ENCODE measurements around the gene ACADSB. TPM values are rescaled to one million over a fixed set of nuclear protein-coding genes. Genes with fewer than 3 reads are reported as not detected.

ACADSB gene
- total and polyA plus RNA-seq, 2 donors (not counting 1 experiment from before 2014, with no cell fraction given): 6.8 to 27.8 TPM

- Histone ChIP-seq H3K79me2 (ENCODE audit: control insufficient read depth, insufficient read depth, low read length) (no peaks in the 10 kb centered on the region), H3K27me3 (replicated peaks in 1 of 4; ENCODE audit: control extremely low read depth in 1 of 4, control insufficient read depth in 3 of 4, insufficient read depth in 4 of 4, low read length in 3 of 4) (no peaks in the 10 kb centered on the region), H3K9me3 (ENCODE audit: control extremely low read depth in 1 of 3, control insufficient read depth in 2 of 3, insufficient read depth in 1 of 3, low read length in 2 of 3) (no peaks in the 10 kb centered on the region), H3K27ac (ENCODE audit: low read length in 2 of 2) (no peak overlapping the region), H3K9ac (ENCODE audit: low read length) (no peak overlapping the region), H2AFZ (ENCODE audit: insufficient read depth, low read depth, low read length, poor library complexity, severe bottlenecking) (no peak overlapping the region), H3K4me1 (ENCODE audit: control insufficient read depth in 2 of 2, insufficient read depth in 2 of 2, low read length in 2 of 2) (no peaks in the 10 kb centered on the region), H3K4me2 (replicated peaks; ENCODE audit: low read depth, low read length, poor library complexity, severe bottlenecking) (no peak overlapping the region), H3K4me3 (ENCODE audit: control extremely low read depth in 1 of 5, extremely low read depth in 1 of 5, insufficient read depth in 1 of 5, low read depth in 2 of 5, low read length in 4 of 5) (no peak overlapping the region), H3K36me3 (replicated peaks in 1 of 2; ENCODE audit: control extremely low read depth in 1 of 2, control insufficient read depth in 1 of 2, extremely low read depth in 1 of 2, insufficient read depth in 2 of 2, low read length in 1 of 2) (peaks cover 0 to 7% of the 10 kb centered on the region in 2 experiments), H4K20me1 (ENCODE audit: control insufficient read depth, insufficient read depth, low read length, poor library complexity, severe bottlenecking) (no peaks in the 10 kb centered on the region)
- DNase-seq (no peak), ATAC-seq (ENCODE audit: low read depth) (no peak)
- TF ChIP-seq EZH2 (IDR thresholded peaks at IDR 0.05; ENCODE audit: borderline replicate concordance, insufficient read depth, low read depth, low read length, poor library complexity, severe bottlenecking): no peak
- TF ChIP-seq CTCF (IDR thresholded peaks at IDR 0.05): no peak
- H3K27ac Mint-ChIP-seq: no peak overlapping the region
- H3K9me3 Mint-ChIP-seq (ENCODE audit: insufficient read depth): no peaks in the 10 kb centered on the region
- WGBS (ENCODE audit: insufficient coverage): 100% methylated on average over 1 of the region's 3 CpGs
- no peaks in the 10 kb centered on the region for H3K4me1 Mint-ChIP-seq
- no peak overlapping the region for H3K4me3 Mint-ChIP-seq
- ChIA-PET POLR2A (no interaction called here), CTCF (no interaction called here)
- intact Hi-C loops (cut with micrococcal nuclease): no loop called here
- H3K27me3 Mint-ChIP-seq: no peaks in the 10 kb centered on the region
These were observed 49.2 kb downstream of the ACADSB start for GRCh38 chr10:123057968-123058367.

GRCh38 chr10:123061865-123062264 lies 53.1 kb downstream of the ACADSB start:
- Mint-ChIP-seq H3K4me1 (no peaks in the 10 kb centered on the region), H3K9me3 (ENCODE audit: insufficient read depth) (no peaks in the 10 kb centered on the region), H3K27me3 (peaks cover 12% of the 10 kb centered on the region), H3K4me3 (no peak overlapping the region), H3K27ac (no peak overlapping the region)
- Histone ChIP-seq H3K27ac (ENCODE audit: low read length in 2 of 2) (no peak overlapping the region), H3K36me3 (replicated peaks in 1 of 2; ENCODE audit: control extremely low read depth in 1 of 2, control insufficient read depth in 1 of 2, extremely low read depth in 1 of 2, insufficient read depth in 2 of 2, low read length in 1 of 2) (no peaks in the 10 kb centered on the region), H3K27me3 (replicated peaks in 1 of 4; ENCODE audit: control extremely low read depth in 1 of 4, control insufficient read depth in 3 of 4, insufficient read depth in 4 of 4, low read length in 3 of 4) (peaks cover 0 to 12% (median 5%) of the 10 kb centered on the region in 4 experiments), H3K4me3 (ENCODE audit: control extremely low read depth in 1 of 5, extremely low read depth in 1 of 5, insufficient read depth in 1 of 5, low read depth in 2 of 5, low read length in 4 of 5) (no peak overlapping the region), H4K20me1 (ENCODE audit: control insufficient read depth, insufficient read depth, low read length, poor library complexity, severe bottlenecking) (no peaks in the 10 kb centered on the region), H3K4me1 (ENCODE audit: control insufficient read depth in 2 of 2, insufficient read depth in 2 of 2, low read length in 2 of 2) (no peaks in the 10 kb centered on the region), H3K79me2 (ENCODE audit: control insufficient read depth, insufficient read depth, low read length) (no peaks in the 10 kb centered on the region), H3K9ac (ENCODE audit: low read length) (no peak overlapping the region), H2AFZ (ENCODE audit: insufficient read depth, low read depth, low read length, poor library complexity, severe bottlenecking) (no peak overlapping the region), H3K9me3 (ENCODE audit: control extremely low read depth in 1 of 3, control insufficient read depth in 2 of 3, insufficient read depth in 1 of 3, low read length in 2 of 3) (no peaks in the 10 kb centered on the region), H3K4me2 (replicated peaks; ENCODE audit: low read depth, low read length, poor library complexity, severe bottlenecking) (no peak overlapping the region)
- intact Hi-C loops (cut with micrococcal nuclease): no loop called here
- ATAC-seq (ENCODE audit: low read depth) (no peak), DNase-seq (no peak)
- CTCF ChIA-PET: no interaction called here
- POLR2A ChIA-PET: no interaction called here
- WGBS (ENCODE audit: insufficient coverage): 86% methylated on average over 1 of the region's 2 CpGs
- TF ChIP-seq CTCF (IDR thresholded peaks at IDR 0.05) (no peak), EZH2 (IDR thresholded peaks at IDR 0.05; ENCODE audit: borderline replicate concordance, insufficient read depth, low read depth, low read length, poor library complexity, severe bottlenecking) (no peak)

Measured in B cell (primary cell).